Gastroesophageal sphincter (tissue), 4 donors: ENCODE data around the gene AHDC1. TPM values are rescaled to one million over a fixed set of nuclear protein-coding genes. Genes with fewer than 3 reads are reported as not detected.
A peak's percentile ranks its signal among the peaks of the same experiment; 100 is the strongest.

Source experiments
- ATAC-seq: fragments of 150-250 bp; one replicate; pipeline ENCODE4 v1.9.1; 2016; ENCODE audit warnings: mild to moderate bottlenecking, moderate library complexity
- H3K27ac ChIP-seq, 4 donors: fragments of 200-600 bp; sonication (generic) in 3 of 4; 1 replicate in 3 of 4; 2 replicates in 1 of 4; pipeline ENCODE4 v1.5.1; 2016 to 2019
- H3K27me3 ChIP-seq: fragments of 200-600 bp; sonication (generic); one replicate; pipeline ENCODE4 v1.5.1; 2019
- H3K36me3 ChIP-seq, 2 donors: fragments of 200-600 bp; sonication (generic); one replicate each; pipeline ENCODE4 v1.5.1; 2019; ENCODE audit warnings: control low read depth in 1 of 2
- H3K4me1 ChIP-seq, 3 donors: fragments of 200-600 bp; sonication (generic); 1 replicate in 2 of 3; 2 replicates in 1 of 3; pipeline ENCODE4 v1.5.1; 2016 to 2019; ENCODE audit warnings: control low read depth in 2 of 3
- H3K4me3 ChIP-seq, 2 donors: fragments of 200-600 bp; sonication (generic); one replicate each; pipeline ENCODE4 v1.5.1; 2019; ENCODE audit warnings: mild to moderate bottlenecking in 1 of 2, moderate library complexity in 1 of 2
- H3K9me3 ChIP-seq, 3 donors: fragments of 200-600 bp; sonication (generic); one replicate each; pipeline ENCODE4 v1.5.1; 2017 to 2019; ENCODE audit warnings: control low read depth in 2 of 3
- CTCF ChIP-seq, 4 experiments: fragments of 200-600 bp in 2 of 4; fragments of 450-650 bp in 2 of 4; sonication (generic) in 1 of 4; IDR thresholded peaks; one replicate each; pipeline ENCODE4 v1.5.1; 2017 to 2019; ENCODE audit warnings: antibody characterized with exemption in 4 of 4, mild to moderate bottlenecking in 2 of 4, moderate library complexity in 2 of 4
- EP300 ChIP-seq: sonication (generic); formaldehyde crosslinking; IDR thresholded peaks from one replicate; pipeline ENCODE4 v1.6.1; 2017; ENCODE audit warnings: antibody characterized with exemption, mild to moderate bottlenecking
- POLR2A ChIP-seq, 2 donors: fragments of 450-650 bp; IDR thresholded peaks; one replicate each; pipeline ENCODE4 v1.6.1; 2017; ENCODE audit warnings: antibody characterized with exemption in 2 of 2, mild to moderate bottlenecking in 2 of 2, moderate library complexity in 1 of 2
- POLR2AphosphoS5 ChIP-seq: sonication (generic); formaldehyde crosslinking; IDR thresholded peaks from one replicate; pipeline ENCODE4 v1.6.1; 2017; ENCODE audit warnings: antibody characterized with exemption
- WGBS, 2 donors: methylation state at CpG; one replicate each; pipeline ENCODE4 v1.1.5; 2018; ENCODE audit warnings: low coverage in 1 of 2; 5-methylcytosine and 5-hydroxymethylcytosine counted together
- total RNA-seq, 4 donors: library from RNA; depleted of rRNA; stranded (reverse); fragments of >200 nt; gene quantifications; one replicate each; pipeline ENCODE4 v1.1.0, GENCODE V29; 2016

The AHDC1 gene
- total RNA-seq, 4 donors from 2014 or later: 18.2 to 50.3 (median 27.7) TPM

DNA sequence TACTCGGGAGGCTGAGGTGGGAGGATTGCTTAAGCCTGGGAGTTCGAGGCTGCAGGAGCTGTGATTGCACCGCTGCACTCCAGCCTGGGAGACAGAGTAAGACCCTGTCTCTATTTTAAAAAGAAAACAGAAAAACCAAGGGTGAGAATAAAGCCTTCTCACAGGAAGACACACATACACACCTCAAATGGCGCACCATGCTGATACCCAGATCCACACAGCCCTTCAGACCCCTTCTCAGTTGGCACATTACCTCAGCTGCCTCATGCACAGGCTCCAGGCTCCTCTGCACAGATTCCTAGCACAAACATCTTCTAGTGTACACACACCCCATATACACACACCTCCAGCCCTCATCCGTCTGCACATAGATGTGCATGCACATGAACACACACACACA is 23.1 kb upstream of the AHDC1 start:
- TF ChIP-seq CTCF (IDR thresholded peaks at IDR 0.05) (no peak), POLR2AphosphoS5 (no peak), POLR2A (IDR thresholded peaks at IDR 0.05) (no peak), EP300 (no peak)
- peaks cover 0 to 32% (median 9%) of the 10 kb centered on the region in 3 donors for H3K4me1 ChIP-seq
- 98 to 100% methylated on average over 4 of the region's 5 CpGs for WGBS, 2 donors

GRCh38 chr1:27626031-27626935 is 22.3 kb upstream of the AHDC1 start:
- no peak overlapping the region for H3K4me3 ChIP-seq
- no peaks in the 10 kb centered on the region for H3K27me3 ChIP-seq
- H3K4me1 ChIP-seq: peaks cover 0 to 24% (median 9%) of the 10 kb centered on the region in 3 donors
- peak overlapping the region in 1 of 4 donors; percentile 30 for H3K27ac ChIP-seq
- 77 to 82% methylated on average over 3 to 5 of the region's 11 CpGs for WGBS, 2 donors
- no peak for TF ChIP-seq POLR2AphosphoS5
- TF ChIP-seq EP300: no peak
- TF ChIP-seq POLR2A (IDR thresholded peaks at IDR 0.05): no peak
- TF ChIP-seq CTCF (IDR thresholded peaks at IDR 0.05): no peak
- ATAC-seq: no peak
- no peaks in the 10 kb centered on the region for H3K9me3 ChIP-seq
- no peaks in the 10 kb centered on the region for H3K36me3 ChIP-seq

More for the DNA sequence above, 23.1 kb upstream of the AHDC1 start:
- Histone ChIP-seq H3K36me3 (no peaks in the 10 kb centered on the region), H3K27me3 (no peaks in the 10 kb centered on the region), H3K27ac (no peak overlapping the region), H3K4me3 (no peak overlapping the region), H3K9me3 (no peaks in the 10 kb centered on the region)
- ATAC-seq: no peak

- Histone ChIP-seq H3K27ac (peak overlapping the region in 1 of 4 donors; percentile 9), H3K27me3 (no peaks in the 10 kb centered on the region), H3K4me1 (peaks cover 0 to 7% (median 5%) of the 10 kb centered on the region in 3 donors), H3K36me3 (no peaks in the 10 kb centered on the region), H3K9me3 (no peaks in the 10 kb centered on the region), H3K4me3 (no peak overlapping the region)
- no peak for ATAC-seq
- TF ChIP-seq CTCF (IDR thresholded peaks at IDR 0.05): no peak
- no peak for TF ChIP-seq POLR2AphosphoS5
- no peak for TF ChIP-seq EP300
- TF ChIP-seq POLR2A (IDR thresholded peaks at IDR 0.05): no peak
- 62 to 100% methylated on average over 1 to 4 of the region's 7 CpGs for WGBS, 2 donors
Observed at GRCh38 chr1:27624467-27625178, 20.7 kb upstream of the AHDC1 start.

GRCh38 chr1:27623327-27624212 is 19.6 kb upstream of the AHDC1 start:
- no peak for ATAC-seq
- WGBS, 2 donors: 90 to 96% methylated on average over 2 to 9 of the region's 13 CpGs
- no peak for TF ChIP-seq POLR2AphosphoS5
- no peak for TF ChIP-seq EP300
- TF ChIP-seq CTCF (IDR thresholded peaks at IDR 0.05): no peak
- no peak for TF ChIP-seq POLR2A (IDR thresholded peaks at IDR 0.05)
- H3K27ac ChIP-seq: no peak overlapping the region
- H3K9me3 ChIP-seq: no peaks in the 10 kb centered on the region
- no peaks in the 10 kb centered on the region for H3K36me3 ChIP-seq
- peaks cover 0 to under 1% (median 0%) of the 10 kb centered on the region in 3 donors for H3K4me1 ChIP-seq
- no peaks in the 10 kb centered on the region for H3K27me3 ChIP-seq
- no peak overlapping the region for H3K4me3 ChIP-seq
